Colonic mucosa (tissue), 4 donors: Measurements from ENCODE around the gene POLDIP3. TPM values are rescaled to one million over a fixed set of nuclear protein-coding genes. Genes with fewer than 3 reads are reported as not detected.

ENCODE experiments used
- DNase-seq: peaks from one replicate; pipeline ENCODE4 v3.0.0-alpha.2; 2020
- H3K27ac ChIP-seq: fragments of 200-600 bp; one replicate; pipeline ENCODE4 v1.8.0; 2021
- H3K27me3 ChIP-seq: fragments of 200-600 bp; one replicate; pipeline ENCODE4 v1.8.0; 2021
- H3K36me3 ChIP-seq: fragments of 200-600 bp; one replicate; pipeline ENCODE4 v1.8.0; 2021
- H3K4me1 ChIP-seq: fragments of 200-600 bp; one replicate; pipeline ENCODE4 v1.8.0; 2021; ENCODE audit warnings: mild to moderate bottlenecking
- H3K4me3 ChIP-seq: fragments of 200-600 bp; one replicate; pipeline ENCODE4 v1.8.0; 2021
- H3K9ac ChIP-seq, 2 donors: one replicate each; pipeline ENCODE4 v1.7.0; 2013; ENCODE audit warnings: control low read depth in 2 of 2, low read depth in 2 of 2, low read length in 2 of 2
- H3K9me3 ChIP-seq: fragments of 200-600 bp; one replicate; pipeline ENCODE4 v1.8.0; 2021
- intact Hi-C: fragments of 100-400 bp; cut with DNase I; formaldehyde crosslinking; loops from one replicate; pipeline ENCODE4 v1.14.1; 2022
- total RNA-seq, 2 donors: library from RNA; stranded (reverse); fragmentation: NEBNext Ultra II Directional in 1 of 2; extraction: Animal tissue kit (Norgen Biotek cat#: 25700) in 1 of 2; gene quantifications; one replicate each; pipeline ENCODE4 v1.2.1, GENCODE V29; 2021
- TF ChIP-seq, protein P1 (sequence below): fragments of 200-600 bp; IDR thresholded peaks from one replicate; pipeline ENCODE4 v1.8.0; 2022; ENCODE audit warnings: antibody characterized with exemption, mild to moderate bottlenecking
- donor health status: healthy.
- donor health status: DM: no; HTN: no; CAD: no.
- donor health status: DM: no; HTN: no; CAD: no.

The POLDIP3 gene
- total RNA-seq, 2 donors from 2014 or later, result 55.0 to 68.2 TPM

DNA sequence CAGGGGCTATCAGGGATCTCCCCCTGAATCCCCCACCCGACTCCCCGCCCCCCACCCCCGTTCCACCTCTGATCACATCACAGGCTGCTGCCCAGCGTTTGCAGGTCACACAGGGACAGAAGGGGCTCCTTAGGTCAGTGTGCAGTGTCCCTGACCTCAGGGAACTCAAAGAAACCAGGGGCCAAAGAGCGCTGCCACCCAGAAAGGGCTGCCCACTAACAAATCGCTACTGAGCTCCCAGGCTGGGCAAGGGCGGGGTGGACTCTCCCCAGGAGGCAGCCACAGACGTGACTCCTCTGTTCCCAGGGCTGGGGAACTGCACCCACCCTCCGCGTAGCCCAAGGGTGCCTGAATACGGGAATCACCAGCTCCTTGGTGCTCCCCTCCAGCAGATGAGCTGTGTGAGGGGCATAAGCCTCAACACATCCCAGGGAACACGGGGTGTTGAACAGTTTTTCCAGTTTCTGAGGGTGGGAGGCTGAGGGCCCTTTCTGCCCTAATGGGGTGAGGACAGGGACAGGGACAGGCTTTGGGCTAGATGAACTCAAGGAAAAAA is 9.9 kb upstream of the POLDIP3 start:
- H3K9me3 ChIP-seq, result no peaks in the 10 kb centered on the region
- no peaks in the 10 kb centered on the region for H3K27me3 ChIP-seq
- TF ChIP-seq, protein P1, sequence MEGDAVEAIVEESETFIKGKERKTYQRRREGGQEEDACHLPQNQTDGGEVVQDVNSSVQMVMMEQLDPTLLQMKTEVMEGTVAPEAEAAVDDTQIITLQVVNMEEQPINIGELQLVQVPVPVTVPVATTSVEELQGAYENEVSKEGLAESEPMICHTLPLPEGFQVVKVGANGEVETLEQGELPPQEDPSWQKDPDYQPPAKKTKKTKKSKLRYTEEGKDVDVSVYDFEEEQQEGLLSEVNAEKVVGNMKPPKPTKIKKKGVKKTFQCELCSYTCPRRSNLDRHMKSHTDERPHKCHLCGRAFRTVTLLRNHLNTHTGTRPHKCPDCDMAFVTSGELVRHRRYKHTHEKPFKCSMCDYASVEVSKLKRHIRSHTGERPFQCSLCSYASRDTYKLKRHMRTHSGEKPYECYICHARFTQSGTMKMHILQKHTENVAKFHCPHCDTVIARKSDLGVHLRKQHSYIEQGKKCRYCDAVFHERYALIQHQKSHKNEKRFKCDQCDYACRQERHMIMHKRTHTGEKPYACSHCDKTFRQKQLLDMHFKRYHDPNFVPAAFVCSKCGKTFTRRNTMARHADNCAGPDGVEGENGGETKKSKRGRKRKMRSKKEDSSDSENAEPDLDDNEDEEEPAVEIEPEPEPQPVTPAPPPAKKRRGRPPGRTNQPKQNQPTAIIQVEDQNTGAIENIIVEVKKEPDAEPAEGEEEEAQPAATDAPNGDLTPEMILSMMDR, result no peak
- H3K9ac ChIP-seq, result no peak overlapping the region
- H3K4me1 ChIP-seq, result peaks cover 6% of the 10 kb centered on the region
- no peak overlapping the region for H3K4me3 ChIP-seq
- H3K36me3 ChIP-seq, result no peaks in the 10 kb centered on the region
- no peak overlapping the region for H3K27ac ChIP-seq
- intact Hi-C loops, result no loop called here
- no peak for DNase-seq

DNA sequence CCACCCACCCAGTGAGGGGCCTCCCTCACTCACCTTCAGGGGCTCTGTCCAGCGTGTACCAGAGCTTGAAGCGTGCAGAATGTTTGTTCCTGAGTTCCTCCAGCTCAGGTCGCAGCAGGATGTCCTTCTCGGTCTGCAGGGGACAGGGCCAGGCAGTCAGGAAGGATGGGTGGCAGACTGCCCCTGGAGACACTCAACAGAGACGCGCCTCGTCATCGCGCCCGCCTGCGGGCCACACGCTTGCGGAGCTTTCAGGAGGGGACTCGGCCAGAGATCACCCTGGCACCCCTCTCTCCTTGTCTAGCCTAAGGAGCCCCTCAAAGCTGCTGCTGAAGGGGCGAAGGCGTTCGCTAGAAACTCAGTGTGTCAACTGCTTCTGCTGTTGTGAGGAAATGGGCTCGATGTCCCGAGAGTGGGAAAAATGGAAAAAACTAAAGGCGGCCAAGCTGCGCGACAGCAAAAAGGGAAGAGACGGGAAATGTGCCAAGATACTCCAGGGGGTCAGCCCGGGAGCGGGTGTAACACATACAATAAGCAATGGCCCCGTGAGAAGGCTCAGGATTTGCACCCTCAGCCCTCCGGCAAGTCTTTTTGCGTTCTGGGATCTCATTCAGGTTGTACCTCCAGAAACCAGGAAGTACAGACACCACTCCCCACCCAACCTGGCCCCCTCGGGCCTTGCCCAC is 9.2 kb upstream of the POLDIP3 start:
- Histone ChIP-seq H3K4me1 (peaks cover 6% of the 10 kb centered on the region), H3K4me3 (no peak overlapping the region), H3K27ac (no peak overlapping the region), H3K36me3 (no peaks in the 10 kb centered on the region), H3K27me3 (no peaks in the 10 kb centered on the region), H3K9me3 (no peaks in the 10 kb centered on the region), H3K9ac (no peak overlapping the region)
- intact Hi-C loops, result no loop called here
- TF ChIP-seq, protein P1, result no peak
- no peak for DNase-seq

DNA sequence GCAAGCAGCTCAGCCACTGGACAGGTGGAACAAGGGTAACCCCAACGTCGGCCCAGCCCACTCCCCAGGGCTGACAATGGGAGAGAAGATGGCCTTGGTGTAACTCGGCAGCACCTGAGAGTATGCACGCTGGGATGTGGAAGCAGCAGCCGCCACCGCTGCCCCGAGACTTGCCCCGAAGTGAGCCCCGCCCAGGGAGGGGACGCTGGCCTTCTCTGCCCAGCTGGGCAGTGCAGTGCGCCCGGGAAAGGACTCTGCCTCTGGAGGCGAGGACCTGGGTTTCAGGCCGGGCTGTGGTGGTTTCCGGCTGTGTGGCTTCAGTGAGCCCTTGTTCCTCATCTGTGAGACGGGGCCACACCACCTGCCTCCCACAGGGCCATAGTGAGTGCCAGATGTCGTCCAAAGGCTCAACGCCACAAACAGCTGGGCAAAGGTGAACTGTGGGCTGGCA is 8.6 kb upstream of the POLDIP3 start:
- H3K36me3 ChIP-seq, result no peaks in the 10 kb centered on the region
- intact Hi-C loops, result no loop called here
- no peak overlapping the region for H3K4me3 ChIP-seq

DNA sequence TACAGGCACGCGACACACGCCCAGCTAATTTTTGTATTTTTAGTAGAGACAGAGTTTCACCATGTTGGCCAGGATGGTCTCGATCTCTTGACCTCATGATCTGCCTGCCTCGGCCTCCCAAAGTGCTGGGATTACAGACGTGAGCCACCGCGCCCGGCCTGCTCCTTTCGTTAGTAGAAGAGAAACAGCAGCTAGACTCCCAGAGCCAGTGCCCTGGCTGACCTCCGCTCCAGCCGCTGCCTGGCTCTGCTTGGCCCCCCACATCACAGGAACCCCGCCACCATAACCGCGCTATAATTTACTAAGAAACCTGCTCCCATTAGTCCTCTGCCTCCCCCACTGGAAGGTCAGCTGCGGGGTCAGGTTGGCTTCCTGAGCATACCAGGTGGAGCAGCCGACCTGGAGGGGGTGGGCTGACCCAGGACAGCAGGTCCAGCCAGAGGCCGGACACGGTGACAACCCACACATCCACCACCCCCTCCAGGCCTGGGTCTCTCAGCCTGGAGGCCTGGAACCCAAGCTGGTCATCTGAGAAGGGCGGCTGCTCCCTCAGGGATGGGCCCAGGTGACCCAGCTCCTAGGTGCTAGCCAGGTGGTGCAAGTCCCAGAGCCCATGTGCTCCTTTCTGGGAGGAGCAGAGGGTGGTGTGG is 7.5 kb upstream of the POLDIP3 start:
- H3K4me3 ChIP-seq, result no peak overlapping the region
- H3K4me1 ChIP-seq, result peaks cover 6% of the 10 kb centered on the region
- no peak overlapping the region for H3K9ac ChIP-seq
- H3K27ac ChIP-seq, result no peak overlapping the region
- TF ChIP-seq, protein P1, result no peak
- intact Hi-C loops, result no loop called here
- no peak for DNase-seq
- no peaks in the 10 kb centered on the region for H3K36me3 ChIP-seq
- H3K9me3 ChIP-seq, result no peaks in the 10 kb centered on the region
- no peaks in the 10 kb centered on the region for H3K27me3 ChIP-seq

More for the DNA sequence above, 8.6 kb upstream of the POLDIP3 start:
- Histone ChIP-seq H3K27ac (no peak overlapping the region), H3K9me3 (no peaks in the 10 kb centered on the region), H3K4me1 (peaks cover 6% of the 10 kb centered on the region), H3K27me3 (no peaks in the 10 kb centered on the region), H3K9ac (no peak overlapping the region)
- TF ChIP-seq, protein P1, result no peak
- peak; percentile 71 for DNase-seq

DNA sequence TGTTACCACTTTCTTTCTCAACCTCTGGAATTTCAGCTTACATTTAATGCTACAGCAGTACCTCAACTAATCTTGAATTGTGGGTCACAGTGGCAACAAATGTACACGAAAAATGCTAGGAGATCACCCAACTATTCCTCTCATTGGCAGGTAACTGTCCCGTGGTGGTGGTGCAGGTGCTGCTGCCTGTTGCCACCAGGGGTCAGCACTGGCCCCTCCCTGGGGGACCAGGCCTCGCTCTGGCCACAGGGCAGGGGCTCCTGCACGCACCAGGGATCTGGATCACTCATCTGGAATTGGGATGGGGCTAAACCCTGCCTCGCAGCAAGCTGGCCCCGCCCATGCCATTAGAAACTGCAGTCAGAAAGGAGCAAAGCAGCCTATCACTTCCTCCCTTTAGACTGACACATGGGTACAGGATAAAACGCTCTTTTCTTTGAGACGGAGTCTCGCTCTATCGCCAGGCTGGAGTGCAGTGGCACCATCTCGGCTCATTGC is 6.9 kb upstream of the POLDIP3 start:
- TF ChIP-seq, protein P1, result peak; percentile 95
- intact Hi-C loops, result no loop called here
- peak overlapping the region; percentile 77 for H3K27ac ChIP-seq
- H3K27me3 ChIP-seq, result no peaks in the 10 kb centered on the region
- H3K9ac ChIP-seq, result no peak overlapping the region
- no peaks in the 10 kb centered on the region for H3K9me3 ChIP-seq
- H3K4me1 ChIP-seq, result peaks cover 6% of the 10 kb centered on the region
- no peak overlapping the region for H3K4me3 ChIP-seq
- H3K36me3 ChIP-seq, result no peaks in the 10 kb centered on the region
- DNase-seq, result peak; percentile 83
